SJSA1 (cell line): Measurements from ENCODE around the gene ADCY3. TPM values are rescaled to one million over a fixed set of nuclear protein-coding genes. Genes with fewer than 3 reads are reported as not detected.

Experiments used
- DNase-seq, 2 experiments: peaks; one replicate each; pipeline ENCODE4 v3.0.0-alpha.2; 2015 to 2020; ENCODE audit warnings: low spot score in 2 of 2, low read depth in 1 of 2
- H3K27ac ChIP-seq: fragments of 250-450 bp; sonication (Bioruptor Pico); 2 replicates; pipeline ENCODE4 v1.5.1; 2020; ENCODE audit warnings: mild to moderate bottlenecking, moderate library complexity
- H3K27me3 ChIP-seq: fragments of 250-450 bp; sonication (Bioruptor Pico); replicated peaks from 2 replicates; pipeline ENCODE4 v1.5.1; 2020; ENCODE audit warnings: mild to moderate bottlenecking, moderate library complexity
- H3K36me3 ChIP-seq: fragments of 250-450 bp; sonication (Bioruptor Pico); 2 replicates; pipeline ENCODE4 v1.5.1; 2020; ENCODE audit warnings: mild to moderate bottlenecking
- H3K4me1 ChIP-seq: fragments of 250-450 bp; sonication (Bioruptor Pico); replicated peaks from 2 replicates; pipeline ENCODE4 v1.6.1; 2021; ENCODE audit warnings: mild to moderate bottlenecking
- H3K4me3 ChIP-seq: fragments of 250-450 bp; sonication (Bioruptor Pico); 2 replicates; pipeline ENCODE4 v1.5.1; 2020; ENCODE audit warnings: mild to moderate bottlenecking
- H3K9me3 ChIP-seq: fragments of 250-450 bp; sonication (Bioruptor Pico); replicated peaks from 2 replicates; pipeline ENCODE4 v1.5.1; 2020; ENCODE audit warnings: mild to moderate bottlenecking
- total RNA-seq: library from RNA; depleted of rRNA; stranded (reverse); fragments of >200 nt; shearing (Covaris generic); gene quantifications from 2 replicates; pipeline ENCODE4 v1.2.3, GENCODE V29; 2014

The ADCY3 gene
- total RNA-seq, 1 experiment from 2014 or later: 22.7 TPM

DNA sequence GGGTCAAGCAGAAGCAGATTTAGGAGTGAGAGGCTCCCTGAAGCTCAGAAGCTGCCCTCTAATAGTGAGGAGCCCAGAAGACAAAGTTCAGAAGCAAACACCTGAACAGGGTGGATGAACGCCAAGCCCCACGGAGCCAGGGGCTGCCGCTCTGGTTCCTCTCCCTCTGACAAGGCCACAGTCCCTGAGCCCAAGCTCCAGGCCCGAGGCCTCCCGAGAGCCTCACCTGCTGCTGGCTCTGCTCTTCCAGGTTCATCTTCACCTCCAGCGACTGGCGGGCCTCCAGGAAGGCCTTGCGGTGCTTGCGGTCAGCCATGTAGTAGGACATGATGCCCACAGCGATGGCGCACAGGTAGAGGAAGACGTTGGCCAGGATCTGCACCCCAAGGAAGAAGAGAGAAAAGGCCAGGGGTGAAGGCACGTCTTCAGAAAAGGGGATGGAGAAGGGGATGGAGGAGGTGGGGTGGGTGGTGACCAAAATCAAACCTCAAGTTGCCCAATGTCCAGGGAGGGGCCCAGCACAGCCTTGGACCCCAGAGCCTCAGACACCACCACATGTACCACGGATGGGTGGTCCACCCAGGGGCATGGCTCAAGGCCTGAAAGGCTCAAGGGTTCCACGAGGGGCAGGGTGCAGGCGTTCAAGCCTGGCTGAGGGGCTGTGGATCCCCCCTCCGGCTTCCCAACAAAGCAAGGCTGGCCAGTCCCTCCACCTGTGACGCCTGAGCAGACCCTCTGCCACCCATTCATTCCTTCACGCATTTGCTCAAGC is 47.5 kb downstream of the ADCY3 start:
- H3K27ac ChIP-seq: no peak overlapping the region
- H3K36me3 ChIP-seq: no peaks in the 10 kb centered on the region; the same call in 1 of the 2 replicates
- H3K4me1 ChIP-seq: no peaks in the 10 kb centered on the region
- no peak for DNase-seq
- no peaks in the 10 kb centered on the region for H3K27me3 ChIP-seq
- H3K4me3 ChIP-seq: no peak overlapping the region
- no peaks in the 10 kb centered on the region for H3K9me3 ChIP-seq

GRCh38 chr2:24871852-24872333 is 48.1 kb downstream of the ADCY3 start:
- Histone ChIP-seq H3K4me1 (no peaks in the 10 kb centered on the region), H3K9me3 (no peaks in the 10 kb centered on the region), H3K36me3 (no peaks in the 10 kb centered on the region; the same call in 1 of the 2 replicates), H3K4me3 (no peak overlapping the region), H3K27ac (no peak overlapping the region), H3K27me3 (no peaks in the 10 kb centered on the region)
- no peak for DNase-seq

DNA sequence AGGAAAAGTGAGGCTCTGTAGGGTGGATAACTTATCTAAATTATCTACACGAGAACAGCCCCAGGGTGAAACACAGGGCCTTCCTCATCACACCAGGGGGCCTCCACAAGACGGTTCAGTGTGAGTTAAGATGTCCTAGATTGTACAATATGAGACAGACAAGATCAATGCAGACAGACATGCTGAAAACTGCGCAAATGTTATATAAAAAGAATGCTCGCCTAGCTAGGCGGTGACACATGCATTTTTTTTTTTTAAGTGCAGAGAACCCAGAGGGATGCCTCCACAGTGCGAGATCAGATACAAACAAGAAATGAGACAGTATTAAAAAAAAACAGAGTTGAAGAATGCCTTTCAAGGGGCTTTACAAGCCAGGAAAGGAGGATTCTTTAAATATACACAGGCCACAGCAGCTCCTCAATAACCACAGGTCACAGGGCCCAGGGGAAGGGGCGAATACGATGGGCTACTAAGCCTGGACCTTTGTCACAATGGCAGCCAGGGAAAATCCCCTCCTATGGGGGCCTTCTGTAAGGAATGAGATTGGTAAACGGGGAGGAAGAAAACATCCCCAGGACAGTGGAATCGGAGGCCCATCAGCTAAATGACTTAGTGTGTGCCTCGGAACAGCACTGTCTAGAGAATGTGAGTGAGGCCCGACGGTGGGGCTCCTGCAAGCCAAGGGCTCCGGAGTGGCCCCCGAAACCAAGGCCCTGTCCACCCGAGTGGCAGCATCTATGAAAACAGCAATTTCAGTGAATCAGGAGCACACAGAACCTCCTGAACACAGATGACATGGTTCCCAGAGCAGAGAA is 48.9 kb downstream of the ADCY3 start:
- Histone ChIP-seq H3K4me3 (no peak overlapping the region), H3K27ac (no peak overlapping the region), H3K27me3 (no peaks in the 10 kb centered on the region), H3K9me3 (no peaks in the 10 kb centered on the region), H3K36me3 (no peaks in the 10 kb centered on the region; the same call in 1 of the 2 replicates), H3K4me1 (no peaks in the 10 kb centered on the region)
- no peak for DNase-seq

- Histone ChIP-seq H3K9me3 (no peaks in the 10 kb centered on the region), H3K27me3 (no peaks in the 10 kb centered on the region), H3K36me3 (no peaks in the 10 kb centered on the region; the same call in 1 of the 2 replicates), H3K4me1 (no peaks in the 10 kb centered on the region), H3K4me3 (no peak overlapping the region), H3K27ac (no peak overlapping the region)
- DNase-seq: no peak
Observed at GRCh38 chr2:24870440-24870839, 49.6 kb downstream of the ADCY3 start.

DNA sequence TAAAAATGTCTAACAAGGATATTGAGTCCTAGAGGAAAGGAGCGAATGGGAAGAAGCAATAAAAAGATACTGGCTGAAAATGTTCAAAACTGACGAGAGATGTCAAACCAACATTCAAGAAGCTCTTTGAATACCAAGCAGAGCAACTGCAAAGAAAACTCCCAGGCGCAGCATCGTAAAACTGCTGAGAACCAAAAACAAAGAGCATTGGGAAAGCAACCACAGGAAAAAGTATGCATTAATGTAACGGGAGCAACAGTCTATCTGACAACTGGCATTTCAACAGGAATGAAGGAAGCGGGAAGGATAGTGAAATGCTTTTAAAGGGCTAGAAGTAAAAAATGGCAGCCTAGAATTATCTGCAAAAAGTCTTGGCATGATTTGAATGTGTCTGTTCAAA is 53.1 kb downstream of the ADCY3 start:
- Histone ChIP-seq H3K36me3 (no peaks in the 10 kb centered on the region; the same call in 1 of the 2 replicates), H3K9me3 (no peaks in the 10 kb centered on the region), H3K27ac (no peak overlapping the region), H3K4me1 (peaks cover 5% of the 10 kb centered on the region; the same call in 1 of the 2 replicates), H3K4me3 (no peak overlapping the region), H3K27me3 (no peaks in the 10 kb centered on the region)
- no peak for DNase-seq

- DNase-seq: peak in 1 of 2 experiments; percentile 9
- no peak overlapping the region for H3K4me3 ChIP-seq
Observed at GRCh38 chr2:24863641-24864040, 56.4 kb downstream of the ADCY3 start.

DNA sequence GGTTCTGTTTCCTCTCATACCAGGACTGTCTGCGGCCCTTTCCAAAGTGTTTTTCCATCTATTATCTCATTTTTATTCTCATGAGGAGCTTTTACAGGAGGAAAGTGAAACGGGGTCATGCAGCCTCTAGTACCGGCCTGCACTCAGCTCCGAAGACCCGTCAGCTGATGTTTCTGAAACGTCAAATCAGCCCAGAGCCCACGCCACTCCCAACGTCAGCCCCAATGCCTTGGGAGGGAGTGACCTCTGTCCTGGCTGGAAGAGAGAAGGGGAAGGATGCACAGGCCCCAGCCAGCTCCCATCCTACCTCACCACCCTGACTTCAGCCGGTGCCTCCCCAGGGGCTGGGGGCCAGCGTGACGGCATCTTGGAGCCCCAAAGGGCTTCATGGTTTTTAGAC is 58.5 kb downstream of the ADCY3 start:
- DNase-seq: no peak
- H3K4me3 ChIP-seq: no peak overlapping the region
- no peaks in the 10 kb centered on the region for H3K27me3 ChIP-seq
- no peak overlapping the region for H3K27ac ChIP-seq
- H3K36me3 ChIP-seq: no peaks in the 10 kb centered on the region; the same call in 1 of the 2 replicates
- peaks cover 5% of the 10 kb centered on the region; the same call in 1 of the 2 replicates for H3K4me1 ChIP-seq
- no peaks in the 10 kb centered on the region for H3K9me3 ChIP-seq

More at GRCh38 chr2:24863641-24864040, 56.4 kb downstream of the ADCY3 start:
- Histone ChIP-seq H3K4me1 (peaks cover 5% of the 10 kb centered on the region; the same call in 1 of the 2 replicates), H3K27me3 (no peaks in the 10 kb centered on the region), H3K36me3 (no peaks in the 10 kb centered on the region; the same call in 1 of the 2 replicates), H3K27ac (no peak overlapping the region), H3K9me3 (no peaks in the 10 kb centered on the region)

GRCh38 chr2:24860631-24861030 is 59.4 kb downstream of the ADCY3 start:
- Histone ChIP-seq H3K9me3 (no peaks in the 10 kb centered on the region), H3K27ac (no peak overlapping the region), H3K4me1 (peaks cover 5% of the 10 kb centered on the region; the same call in 1 of the 2 replicates), H3K4me3 (no peak overlapping the region), H3K36me3 (no peaks in the 10 kb centered on the region), H3K27me3 (no peaks in the 10 kb centered on the region)
- DNase-seq: no peak

DNA sequence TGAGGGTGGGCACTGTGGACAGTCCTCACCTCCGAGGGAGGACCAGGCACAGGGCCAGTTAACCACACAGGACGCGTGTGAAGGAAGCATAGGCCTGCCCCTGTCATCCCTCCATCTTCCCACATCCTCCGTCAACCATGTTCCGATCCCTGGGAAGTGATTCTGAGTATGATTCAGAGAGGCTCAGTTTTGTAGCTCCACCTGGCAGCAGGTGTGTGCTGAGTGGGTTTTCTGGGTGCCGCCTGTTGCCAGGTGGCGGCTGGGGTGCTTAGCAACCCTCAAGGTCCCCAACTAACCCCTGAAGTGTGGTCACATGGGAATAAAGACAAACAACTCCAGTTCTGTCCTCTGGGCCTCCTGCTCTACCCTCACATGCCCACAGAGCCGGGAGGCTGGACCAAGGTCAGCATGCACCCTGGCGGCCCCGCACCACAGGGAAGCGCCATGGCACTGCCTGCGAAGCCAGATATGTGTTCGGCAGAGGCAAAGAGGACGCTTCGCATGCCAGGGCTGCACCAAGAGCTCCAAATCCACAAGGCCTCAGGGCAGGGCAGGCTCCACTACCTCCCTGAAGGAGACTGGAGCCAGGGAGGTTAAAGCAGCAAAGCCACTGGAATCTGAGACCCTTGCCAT is 60.0 kb downstream of the ADCY3 start:
- H3K4me1 ChIP-seq: peaks cover 5% of the 10 kb centered on the region; the same call in 1 of the 2 replicates
- H3K36me3 ChIP-seq: no peaks in the 10 kb centered on the region
- no peak for DNase-seq
- no peaks in the 10 kb centered on the region for H3K27me3 ChIP-seq
- no peaks in the 10 kb centered on the region for H3K9me3 ChIP-seq
- H3K4me3 ChIP-seq: no peak overlapping the region
- no peak overlapping the region for H3K27ac ChIP-seq

- Histone ChIP-seq H3K9me3 (no peaks in the 10 kb centered on the region), H3K27ac (no peak overlapping the region), H3K27me3 (no peaks in the 10 kb centered on the region), H3K4me1 (peaks cover 3% of the 10 kb centered on the region; the same call in 1 of the 2 replicates), H3K36me3 (no peaks in the 10 kb centered on the region), H3K4me3 (no peak overlapping the region)
- DNase-seq: no peak
Observed at GRCh38 chr2:24858996-24859395, 61.0 kb downstream of the ADCY3 start.

- H3K27ac ChIP-seq: no peak overlapping the region
- no peak for DNase-seq
- no peaks in the 10 kb centered on the region for H3K9me3 ChIP-seq
- H3K36me3 ChIP-seq: no peaks in the 10 kb centered on the region
- H3K4me3 ChIP-seq: no peak overlapping the region
- H3K27me3 ChIP-seq: no peaks in the 10 kb centered on the region
- no peaks in the 10 kb centered on the region for H3K4me1 ChIP-seq
Observed at GRCh38 chr2:24857746-24858145, 62.3 kb downstream of the ADCY3 start.

DNA sequence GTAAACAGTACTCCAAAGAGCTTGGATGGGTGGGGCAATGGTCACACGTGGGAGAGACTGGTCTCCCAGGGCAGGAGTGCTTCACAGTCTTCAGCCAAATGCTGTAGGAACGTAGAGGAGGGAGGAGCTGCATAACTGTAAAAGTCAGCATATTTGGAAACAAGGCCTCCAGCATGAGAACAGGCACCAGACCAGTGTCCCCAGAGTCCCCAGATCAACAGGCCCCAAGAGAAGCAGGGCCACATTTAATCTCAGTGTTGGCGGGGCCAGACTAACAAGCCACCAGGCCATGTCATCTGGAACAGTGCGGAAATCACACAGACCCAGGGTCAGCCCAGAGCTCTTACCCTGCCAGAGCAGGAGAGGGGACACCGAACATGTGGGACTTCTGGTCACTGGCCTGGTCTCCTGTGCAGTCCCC is 63.2 kb downstream of the ADCY3 start:
- H3K4me3 ChIP-seq: no peak overlapping the region
- H3K27ac ChIP-seq: no peak overlapping the region
- no peaks in the 10 kb centered on the region for H3K27me3 ChIP-seq
- no peaks in the 10 kb centered on the region for H3K36me3 ChIP-seq
- no peak for DNase-seq
- no peaks in the 10 kb centered on the region for H3K9me3 ChIP-seq
- no peaks in the 10 kb centered on the region for H3K4me1 ChIP-seq

DNA sequence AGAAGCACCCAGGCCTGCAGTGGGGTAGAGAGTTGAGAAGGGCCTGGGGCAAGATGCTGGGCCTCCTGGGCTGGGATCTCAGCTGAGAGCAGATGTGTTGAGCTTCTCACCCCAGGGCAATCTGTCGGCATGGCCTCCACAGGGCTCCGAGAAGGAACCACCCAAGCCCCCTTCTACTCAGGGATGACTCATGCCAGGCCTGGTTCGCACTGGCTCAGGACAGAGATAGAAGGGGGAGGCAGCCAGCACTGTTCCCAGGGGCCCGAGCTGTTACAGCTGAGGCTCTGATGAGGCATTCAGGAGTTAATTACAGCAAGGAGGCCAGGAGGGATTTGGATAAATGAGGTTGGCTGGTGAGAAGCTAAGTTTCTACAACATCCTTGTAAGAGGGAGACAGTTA is 64.3 kb downstream of the ADCY3 start:
- H3K4me1 ChIP-seq: no peaks in the 10 kb centered on the region
- H3K27ac ChIP-seq: no peak overlapping the region
- H3K36me3 ChIP-seq: no peaks in the 10 kb centered on the region
- no peaks in the 10 kb centered on the region for H3K9me3 ChIP-seq
- no peaks in the 10 kb centered on the region for H3K27me3 ChIP-seq
- no peak for DNase-seq
- H3K4me3 ChIP-seq: no peak overlapping the region
